ENCODE measurements around the gene FHIT.

The FHIT gene

GRCh38 chr3:61058836-61059235 is 192.4 kb downstream of the FHIT start:
- Histone ChIP-seq H3K36me3 (ENCODE audit: control insufficient read depth, low read length) (no peaks in the 10 kb centered on the region), H3K9me2 (replicated peaks; ENCODE audit: control insufficient read depth, low read length) (no peaks in the 10 kb centered on the region), H3K4me1 (ENCODE audit: control insufficient read depth, low read length) (no peaks in the 10 kb centered on the region), H3K79me2 (ENCODE audit: control insufficient read depth, low read length) (no peaks in the 10 kb centered on the region), H4K20me1 (ENCODE audit: control insufficient read depth, insufficient read depth, low read depth, low read length) (no peaks in the 10 kb centered on the region), H3K4me3 (ENCODE audit: low read length) (no peak overlapping the region), H3K4me2 (ENCODE audit: low read length) (no peak overlapping the region), H3K27me3 (ENCODE audit: control insufficient read depth, low read length) (no peaks in the 10 kb centered on the region), H3K27ac (ENCODE audit: low read depth, low read length) (no peak overlapping the region), H3F3A (ENCODE audit: control insufficient read depth, insufficient read depth) (no peaks in the 10 kb centered on the region), H3K9me3 (ENCODE audit: control insufficient read depth, insufficient read depth, low read length) (no peaks in the 10 kb centered on the region)
- TF ChIP-seq CTCF (IDR thresholded peaks at IDR 0.05; ENCODE audit: low read depth, low read length, poor library complexity, severe bottlenecking) (no peak), EZH2phosphoT487 (IDR thresholded peaks at IDR 0.05; ENCODE audit: borderline replicate concordance, low read length) (no peak)

GRCh38 chr3:61057464-61057863 is 193.8 kb downstream of the FHIT start:
- Histone ChIP-seq H3K9me2 (replicated peaks; ENCODE audit: control insufficient read depth, low read length) (no peaks in the 10 kb centered on the region), H4K20me1 (ENCODE audit: control insufficient read depth, insufficient read depth, low read depth, low read length) (no peaks in the 10 kb centered on the region), H3K4me3 (ENCODE audit: low read length) (no peak overlapping the region), H3K27me3 (ENCODE audit: control insufficient read depth, low read length) (no peaks in the 10 kb centered on the region), H3K9me3 (ENCODE audit: control insufficient read depth, insufficient read depth, low read length) (no peaks in the 10 kb centered on the region), H3K36me3 (ENCODE audit: control insufficient read depth, low read length) (no peaks in the 10 kb centered on the region), H3F3A (ENCODE audit: control insufficient read depth, insufficient read depth) (no peaks in the 10 kb centered on the region), H3K27ac (ENCODE audit: low read depth, low read length) (no peak overlapping the region), H3K4me1 (ENCODE audit: control insufficient read depth, low read length) (no peaks in the 10 kb centered on the region), H3K79me2 (ENCODE audit: control insufficient read depth, low read length) (no peaks in the 10 kb centered on the region), H3K4me2 (ENCODE audit: low read length) (no peak overlapping the region)
- TF ChIP-seq CTCF (IDR thresholded peaks at IDR 0.05; ENCODE audit: low read depth, low read length, poor library complexity, severe bottlenecking) (no peak), EZH2phosphoT487 (IDR thresholded peaks at IDR 0.05; ENCODE audit: borderline replicate concordance, low read length) (no peak)

GRCh38 chr3:61055447-61055846 is 195.8 kb downstream of the FHIT start:
- no peak for TF ChIP-seq EZH2phosphoT487 (IDR thresholded peaks at IDR 0.05; ENCODE audit: borderline replicate concordance, low read length)
- TF ChIP-seq CTCF (IDR thresholded peaks at IDR 0.05; ENCODE audit: low read depth, low read length, poor library complexity, severe bottlenecking), result no peak
- Histone ChIP-seq H3K9me2 (replicated peaks; ENCODE audit: control insufficient read depth, low read length) (no peaks in the 10 kb centered on the region), H3K79me2 (ENCODE audit: control insufficient read depth, low read length) (no peaks in the 10 kb centered on the region), H4K20me1 (ENCODE audit: control insufficient read depth, insufficient read depth, low read depth, low read length) (no peaks in the 10 kb centered on the region), H3K36me3 (ENCODE audit: control insufficient read depth, low read length) (no peaks in the 10 kb centered on the region), H3K27ac (ENCODE audit: low read depth, low read length) (no peak overlapping the region), H3K27me3 (ENCODE audit: control insufficient read depth, low read length) (no peaks in the 10 kb centered on the region), H3F3A (ENCODE audit: control insufficient read depth, insufficient read depth) (no peaks in the 10 kb centered on the region), H3K4me2 (ENCODE audit: low read length) (no peak overlapping the region), H3K4me1 (ENCODE audit: control insufficient read depth, low read length) (no peaks in the 10 kb centered on the region), H3K4me3 (ENCODE audit: low read length) (no peak overlapping the region), H3K9me3 (ENCODE audit: control insufficient read depth, insufficient read depth, low read length) (no peaks in the 10 kb centered on the region)
